Thyroid gland (tissue), 4 donors: ENCODE results near the gene TPCN1.

ENCODE experiments used
- POLR2A ChIP-seq, 2 donors: fragments of 450-650 bp; IDR thresholded peaks; one replicate each; pipeline ENCODE4 v1.6.1; 2017; ENCODE audit warnings: antibody characterized with exemption in 2 of 2, mild to moderate bottlenecking in 2 of 2, moderate library complexity in 1 of 2
- TF ChIP-seq, protein P1 (sequence below), 6 experiments: fragments of 200-600 bp in 3 of 6; fragments of 450-650 bp in 3 of 6; sonication (generic) in 3 of 6; IDR thresholded peaks; one replicate each; pipeline ENCODE4 v1.5.1; 2016 to 2019; ENCODE audit warnings: antibody characterized with exemption in 6 of 6, mild to moderate bottlenecking in 2 of 6, inconsistent platforms in 1 of 6, moderate library complexity in 1 of 6

DNA sequence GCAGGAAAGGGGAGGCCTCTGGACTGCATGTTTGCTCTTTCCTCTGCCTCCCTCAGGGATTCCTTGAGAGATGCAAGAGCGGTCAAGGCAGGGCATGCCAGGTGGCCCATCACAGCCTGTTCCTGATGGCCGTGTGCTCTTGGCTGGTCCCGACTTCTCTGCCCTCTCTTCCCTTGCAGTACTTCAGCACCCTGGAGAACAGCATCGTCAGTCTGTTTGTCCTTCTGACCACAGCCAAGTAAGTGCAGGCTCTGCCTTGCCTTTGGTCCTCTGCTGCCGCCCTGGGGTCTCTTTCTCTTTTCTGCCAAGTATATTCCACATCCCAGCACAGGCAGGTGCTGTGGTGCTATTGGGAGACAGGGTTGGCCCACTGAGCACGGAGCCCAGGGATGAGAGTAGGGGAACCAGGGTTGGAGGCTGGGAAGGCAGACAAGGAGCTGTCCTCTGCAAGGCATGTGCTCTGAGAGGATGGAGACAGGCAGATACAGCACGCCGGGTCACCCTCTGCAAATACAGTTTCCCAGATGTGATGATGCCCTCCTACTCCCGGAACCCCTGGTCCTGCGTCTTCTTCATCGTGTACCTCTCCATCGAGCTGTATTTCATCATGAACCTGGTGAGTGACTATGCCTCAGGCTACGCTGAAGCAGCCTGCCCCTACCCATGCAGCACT lies 51.9 kb downstream of the TPCN1 start:
- TF ChIP-seq, protein P1, sequence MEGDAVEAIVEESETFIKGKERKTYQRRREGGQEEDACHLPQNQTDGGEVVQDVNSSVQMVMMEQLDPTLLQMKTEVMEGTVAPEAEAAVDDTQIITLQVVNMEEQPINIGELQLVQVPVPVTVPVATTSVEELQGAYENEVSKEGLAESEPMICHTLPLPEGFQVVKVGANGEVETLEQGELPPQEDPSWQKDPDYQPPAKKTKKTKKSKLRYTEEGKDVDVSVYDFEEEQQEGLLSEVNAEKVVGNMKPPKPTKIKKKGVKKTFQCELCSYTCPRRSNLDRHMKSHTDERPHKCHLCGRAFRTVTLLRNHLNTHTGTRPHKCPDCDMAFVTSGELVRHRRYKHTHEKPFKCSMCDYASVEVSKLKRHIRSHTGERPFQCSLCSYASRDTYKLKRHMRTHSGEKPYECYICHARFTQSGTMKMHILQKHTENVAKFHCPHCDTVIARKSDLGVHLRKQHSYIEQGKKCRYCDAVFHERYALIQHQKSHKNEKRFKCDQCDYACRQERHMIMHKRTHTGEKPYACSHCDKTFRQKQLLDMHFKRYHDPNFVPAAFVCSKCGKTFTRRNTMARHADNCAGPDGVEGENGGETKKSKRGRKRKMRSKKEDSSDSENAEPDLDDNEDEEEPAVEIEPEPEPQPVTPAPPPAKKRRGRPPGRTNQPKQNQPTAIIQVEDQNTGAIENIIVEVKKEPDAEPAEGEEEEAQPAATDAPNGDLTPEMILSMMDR (IDR thresholded peaks at IDR 0.05) = no peak
- no peak for TF ChIP-seq POLR2A (IDR thresholded peaks at IDR 0.05)
